Activated CD4-positive, alpha-beta T cell treated with anti-CD3 and anti-CD28 coated beads, Interleukin-2, amount 50 U/mL, for 24 hours (primary cell): Measurements from ENCODE around the gene STK4.
"Not testable (repeated sequence)": the region's sequence is repeated elsewhere in the genome, so short reads cannot be mapped to it uniquely, and the experiment has no call there.

ENCODE experiments used
- DNase-seq, 2 donors: peaks; one replicate each; pipeline ENCODE4 v3.0.0-alpha.2; 2020; ENCODE audit warnings: low read depth in 1 of 2, low spot score in 1 of 2

STK4 gene

GRCh38 chr20:45052698-45053429 lies 86.6 kb downstream of the STK4 start:
- DNase-seq: no peak

- no peak for DNase-seq
Measured at GRCh38 chr20:45053430-45054351, 87.4 kb downstream of the STK4 start.

GRCh38 chr20:45055056-45055455 lies 88.7 kb downstream of the STK4 start:
- DNase-seq: no peak

GRCh38 chr20:45056473-45057173 lies 90.3 kb downstream of the STK4 start:
- no peak for DNase-seq

GRCh38 chr20:45058168-45058850 lies 92.0 kb downstream of the STK4 start:
- no peak for DNase-seq

- no peak for DNase-seq
Measured at GRCh38 chr20:45059022-45059728, 92.9 kb downstream of the STK4 start.

- DNase-seq: no peak
Measured at GRCh38 chr20:45060294-45060693, 94.0 kb downstream of the STK4 start.

- no peak for DNase-seq
Measured at GRCh38 chr20:45061244-45061643, 94.9 kb downstream of the STK4 start.

GRCh38 chr20:45063107-45063506 lies 96.8 kb downstream of the STK4 start:
- not testable (repeated sequence) for DNase-seq

- DNase-seq: no peak
Measured at GRCh38 chr20:45064812-45065211, 98.5 kb downstream of the STK4 start.

- DNase-seq: no peak
Measured at GRCh38 chr20:45066372-45066771, 100.1 kb downstream of the STK4 start.

GRCh38 chr20:45067087-45067486 lies 100.8 kb downstream of the STK4 start:
- no peak for DNase-seq

- no peak for DNase-seq
Measured at GRCh38 chr20:45067558-45067957, 101.2 kb downstream of the STK4 start.

GRCh38 chr20:45069261-45069660 lies 102.9 kb downstream of the STK4 start:
- DNase-seq: no peak

GRCh38 chr20:45070932-45071632 lies 104.8 kb downstream of the STK4 start:
- DNase-seq: no peak

GRCh38 chr20:45072066-45072465 lies 105.8 kb downstream of the STK4 start:
- no peak for DNase-seq

- DNase-seq: no peak
Measured at GRCh38 chr20:45073221-45073620, 106.9 kb downstream of the STK4 start.

GRCh38 chr20:45077559-45077958 lies 111.2 kb downstream of the STK4 start:
- no peak for DNase-seq

- DNase-seq: no peak
Measured at GRCh38 chr20:45080867-45081624, 114.7 kb downstream of the STK4 start.
